Neural progenitor cell (in vitro differentiated cells): ENCODE results near the gene GPX3. TPM values are rescaled to one million over a fixed set of nuclear protein-coding genes. Genes with fewer than 3 reads are reported as not detected.

Experiments used
- DNase-seq: peaks from one replicate; pipeline ENCODE4 v3.0.0-alpha.2; 2016; ENCODE audit warnings: low spot score
- H2AFZ ChIP-seq: fragments of 200-600 bp; sonication (generic); replicated peaks from 2 replicates; pipeline ENCODE4 v1.6.1; 2016; ENCODE audit warnings: antibody characterized with exemption
- H3F3A ChIP-seq: fragments of 200-600 bp; sonication (generic); 2 replicates; pipeline ENCODE4 v1.6.1; 2016; ENCODE audit warnings: antibody characterized with exemption, low read depth
- H3K27ac ChIP-seq: fragments of 200-600 bp; sonication (generic); 2 replicates; pipeline ENCODE4 v1.5.1; 2016; ENCODE audit warnings: mild to moderate bottlenecking
- H3K27me3 ChIP-seq: fragments of 200-600 bp; sonication (generic); 2 replicates; pipeline ENCODE4 v1.6.1; 2016; ENCODE audit warnings: mild to moderate bottlenecking, moderate library complexity
- H3K36me3 ChIP-seq: fragments of 200-600 bp; sonication (generic); 2 replicates; pipeline ENCODE4 v1.5.1; 2016
- H3K4me1 ChIP-seq: fragments of 200-600 bp; sonication (generic); 2 replicates; pipeline ENCODE4 v1.6.1; 2016; ENCODE audit warnings: mixed run types
- H3K4me2 ChIP-seq: fragments of 200-600 bp; sonication (generic); 2 replicates; pipeline ENCODE4 v1.6.1; 2016
- H3K4me3 ChIP-seq: fragments of 200-600 bp; sonication (generic); 2 replicates; pipeline ENCODE4 v1.5.1; 2016
- H3K79me2 ChIP-seq: fragments of 200-600 bp; sonication (generic); 2 replicates; pipeline ENCODE4 v1.6.1; 2016; ENCODE audit warnings: low read depth
- H3K9ac ChIP-seq: fragments of 200-600 bp; sonication (generic); 2 replicates; pipeline ENCODE4 v1.6.1; 2016
- H3K9me3 ChIP-seq: fragments of 200-600 bp; sonication (generic); 2 replicates; pipeline ENCODE4 v1.5.1; 2016; ENCODE audit warnings: low read depth
- H4K20me1 ChIP-seq: fragments of 200-600 bp; sonication (generic); 2 replicates; pipeline ENCODE4 v1.6.1; 2016; ENCODE audit warnings: low read depth
- H3K27ac Mint-ChIP-seq: 3 replicates; pipeline ENCODE4 v1.8.0; 2021; ENCODE audit warnings: mixed read lengths
- H3K27me3 Mint-ChIP-seq: 2 replicates; pipeline ENCODE4 v1.8.0; 2022; ENCODE audit warnings: low read depth, mild to moderate bottlenecking, inconsistent platforms, moderate library complexity, mixed read lengths; ENCODE audit not compliant: insufficient read depth
- H3K36me3 Mint-ChIP-seq: 3 replicates; pipeline ENCODE4 v1.8.0; 2021; ENCODE audit warnings: mixed read lengths
- H3K4me1 Mint-ChIP-seq: 3 replicates; pipeline ENCODE4 v1.8.0; 2021; ENCODE audit warnings: mixed read lengths
- H3K4me3 Mint-ChIP-seq: 3 replicates; pipeline ENCODE4 v1.8.0; 2021; ENCODE audit warnings: mild to moderate bottlenecking, moderate library complexity, mixed read lengths
- H3K9me3 Mint-ChIP-seq: 3 replicates; pipeline ENCODE4 v1.8.0; 2020; ENCODE audit warnings: mixed read lengths
- EZH2 ChIP-seq: fragments of 200-600 bp; sonication (generic); IDR thresholded peaks from 2 replicates; pipeline ENCODE4 v1.6.1; 2017; ENCODE audit warnings: antibody characterized with exemption, mild to moderate bottlenecking, moderate library complexity
- EZH2phosphoT487 ChIP-seq: fragments of 200-600 bp; sonication (generic); IDR thresholded peaks from 2 replicates; pipeline ENCODE4 v1.6.1; 2017; ENCODE audit warnings: antibody characterized with exemption
- total RNA-seq: library from RNA; depleted of rRNA; stranded (reverse); fragments of >200 nt; gene quantifications from 2 replicates; pipeline ENCODE4 v1.2.3, GENCODE V29; 2015; ENCODE audit warnings: low replicate concordance
- TF ChIP-seq, protein P1 (sequence below): fragments of 200-600 bp; sonication (generic); IDR thresholded peaks from 2 replicates; pipeline ENCODE4 v1.5.1; 2017; ENCODE audit warnings: antibody characterized with exemption, mild to moderate bottlenecking

The GPX3 gene
- total RNA-seq, 1 donor from 2014 or later = 17.9 TPM

DNA sequence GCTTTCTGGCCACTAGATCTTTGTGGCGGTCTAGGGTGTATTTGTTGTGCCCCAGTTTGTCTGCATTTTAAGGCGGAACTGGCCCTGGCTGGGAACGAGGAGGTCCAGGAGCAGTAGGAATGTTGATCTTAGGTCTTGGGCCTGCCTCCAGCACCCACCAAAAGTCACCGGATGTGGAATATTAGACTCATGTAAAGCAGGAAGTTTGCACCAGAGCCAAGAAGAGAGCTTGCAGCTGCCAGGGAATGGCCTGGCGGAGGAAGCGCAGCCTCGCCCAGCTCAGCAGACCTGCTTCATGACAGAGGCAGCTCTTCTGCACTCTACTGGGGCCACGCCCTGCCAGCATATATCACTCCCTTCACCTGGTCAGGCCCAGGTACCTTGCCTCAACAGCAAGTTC lies 3.3 kb downstream of the GPX3 start:
- Histone ChIP-seq H3K27me3 (peaks cover 29% of the 10 kb centered on the region), H4K20me1 (no peaks in the 10 kb centered on the region), H3F3A (no peaks in the 10 kb centered on the region), H3K9me3 (no peaks in the 10 kb centered on the region), H3K4me2 (no peak overlapping the region), H3K36me3 (no peaks in the 10 kb centered on the region), H3K9ac (no peak overlapping the region), H3K27ac (no peak overlapping the region), H2AFZ (no peak overlapping the region), H3K79me2 (no peaks in the 10 kb centered on the region), H3K4me3 (no peak overlapping the region), H3K4me1 (no peaks in the 10 kb centered on the region)
- Mint-ChIP-seq H3K4me1 (peaks cover 4% of the 10 kb centered on the region), H3K36me3 (peaks cover 3% of the 10 kb centered on the region), H3K9me3 (no peaks in the 10 kb centered on the region), H3K4me3 (no peak overlapping the region), H3K27me3 (peaks cover 4% of the 10 kb centered on the region), H3K27ac (no peak overlapping the region)
- TF ChIP-seq EZH2phosphoT487 = no peak
- TF ChIP-seq EZH2 = no peak
- DNase-seq = no peak

DNA sequence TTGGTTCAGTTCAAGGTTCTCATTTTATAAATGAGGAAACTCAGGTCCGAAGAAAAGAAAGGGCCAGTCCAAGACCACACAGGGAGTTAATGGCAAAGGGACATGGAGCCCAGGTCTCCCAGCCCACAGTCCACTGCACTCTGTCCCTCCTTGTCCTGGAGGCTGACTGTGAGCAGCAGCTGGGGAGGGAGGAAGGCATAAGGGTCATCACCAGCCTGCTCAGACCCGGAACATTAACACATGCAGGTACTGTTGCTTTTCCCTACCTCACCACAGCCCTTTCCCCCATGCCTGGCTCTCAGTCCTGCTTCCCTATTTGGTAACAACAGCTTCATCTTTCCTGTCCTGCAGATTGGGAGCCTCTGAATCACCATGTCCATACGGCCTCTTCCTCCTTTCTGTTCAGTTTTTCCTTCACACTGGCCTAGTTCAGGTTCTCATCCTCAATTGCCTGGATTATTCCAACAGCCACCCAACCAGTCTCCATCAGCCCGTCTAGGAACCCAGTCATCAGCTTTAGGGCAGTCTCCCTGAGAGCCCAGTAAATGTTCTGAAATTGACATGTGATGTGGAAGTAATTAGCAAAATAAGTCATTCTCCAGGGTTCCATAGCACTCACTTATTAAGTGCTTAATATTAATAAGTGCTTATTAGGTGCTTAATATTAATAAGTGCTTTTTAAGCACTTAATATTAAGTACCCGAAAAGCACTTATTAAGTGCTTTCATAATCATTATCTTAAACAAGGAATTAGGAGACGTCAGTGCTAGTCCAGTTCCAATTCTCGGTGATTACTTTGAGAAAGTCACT lies 4.3 kb downstream of the GPX3 start:
- Mint-ChIP-seq H3K27ac (no peak overlapping the region), H3K27me3 (peaks cover 4% of the 10 kb centered on the region), H3K9me3 (no peaks in the 10 kb centered on the region), H3K36me3 (peaks cover 6% of the 10 kb centered on the region), H3K4me1 (peaks cover 4% of the 10 kb centered on the region), H3K4me3 (no peak overlapping the region)
- Histone ChIP-seq H3K9ac (no peak overlapping the region), H3K4me1 (no peaks in the 10 kb centered on the region), H3K36me3 (no peaks in the 10 kb centered on the region), H3K4me2 (no peak overlapping the region), H3K27me3 (peaks cover 19% of the 10 kb centered on the region), H3K79me2 (no peaks in the 10 kb centered on the region), H3K4me3 (no peak overlapping the region), H3K27ac (no peak overlapping the region), H4K20me1 (no peaks in the 10 kb centered on the region), H3F3A (no peaks in the 10 kb centered on the region), H3K9me3 (no peaks in the 10 kb centered on the region), H2AFZ (no peak overlapping the region)
- DNase-seq = no peak
- TF ChIP-seq, protein P1, sequence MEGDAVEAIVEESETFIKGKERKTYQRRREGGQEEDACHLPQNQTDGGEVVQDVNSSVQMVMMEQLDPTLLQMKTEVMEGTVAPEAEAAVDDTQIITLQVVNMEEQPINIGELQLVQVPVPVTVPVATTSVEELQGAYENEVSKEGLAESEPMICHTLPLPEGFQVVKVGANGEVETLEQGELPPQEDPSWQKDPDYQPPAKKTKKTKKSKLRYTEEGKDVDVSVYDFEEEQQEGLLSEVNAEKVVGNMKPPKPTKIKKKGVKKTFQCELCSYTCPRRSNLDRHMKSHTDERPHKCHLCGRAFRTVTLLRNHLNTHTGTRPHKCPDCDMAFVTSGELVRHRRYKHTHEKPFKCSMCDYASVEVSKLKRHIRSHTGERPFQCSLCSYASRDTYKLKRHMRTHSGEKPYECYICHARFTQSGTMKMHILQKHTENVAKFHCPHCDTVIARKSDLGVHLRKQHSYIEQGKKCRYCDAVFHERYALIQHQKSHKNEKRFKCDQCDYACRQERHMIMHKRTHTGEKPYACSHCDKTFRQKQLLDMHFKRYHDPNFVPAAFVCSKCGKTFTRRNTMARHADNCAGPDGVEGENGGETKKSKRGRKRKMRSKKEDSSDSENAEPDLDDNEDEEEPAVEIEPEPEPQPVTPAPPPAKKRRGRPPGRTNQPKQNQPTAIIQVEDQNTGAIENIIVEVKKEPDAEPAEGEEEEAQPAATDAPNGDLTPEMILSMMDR = no peak
- TF ChIP-seq EZH2phosphoT487 = no peak
- TF ChIP-seq EZH2 = no peak

DNA sequence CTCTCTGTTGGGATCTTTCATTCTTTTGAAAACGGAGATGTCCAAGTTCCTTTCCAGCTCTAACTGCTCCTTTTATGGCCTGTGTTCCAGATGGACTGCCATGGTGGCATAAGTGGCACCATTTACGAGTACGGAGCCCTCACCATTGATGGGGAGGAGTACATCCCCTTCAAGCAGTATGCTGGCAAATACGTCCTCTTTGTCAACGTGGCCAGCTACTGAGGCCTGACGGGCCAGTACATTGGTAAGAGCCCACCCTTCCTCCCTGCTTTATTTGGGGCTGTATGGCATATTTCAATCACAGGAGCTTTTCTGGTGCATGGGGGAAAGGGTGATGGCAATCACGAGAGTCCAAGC lies 4.8 kb downstream of the GPX3 start:
- Mint-ChIP-seq H3K4me1 (peaks cover 4% of the 10 kb centered on the region), H3K4me3 (no peak overlapping the region)
- no peak for DNase-seq

More for the DNA sequence above, 4.8 kb downstream of the GPX3 start:
- no peaks in the 10 kb centered on the region for H4K20me1 ChIP-seq
- peaks cover 4% of the 10 kb centered on the region for H3K27me3 Mint-ChIP-seq
- H3K4me3 ChIP-seq = no peak overlapping the region
- peaks cover 15% of the 10 kb centered on the region for H3K27me3 ChIP-seq
- peaks cover 7% of the 10 kb centered on the region for H3K36me3 Mint-ChIP-seq
- H3K9ac ChIP-seq = no peak overlapping the region
- H3K4me2 ChIP-seq = no peak overlapping the region
- H3K27ac ChIP-seq = no peak overlapping the region
- H3K79me2 ChIP-seq = no peaks in the 10 kb centered on the region
- H3K9me3 Mint-ChIP-seq = no peaks in the 10 kb centered on the region
- no peak overlapping the region for H3K27ac Mint-ChIP-seq
- no peaks in the 10 kb centered on the region for H3F3A ChIP-seq
- no peak for TF ChIP-seq EZH2
- no peak for TF ChIP-seq EZH2phosphoT487
- TF ChIP-seq, protein P1 = no peak
- H3K4me1 ChIP-seq = no peaks in the 10 kb centered on the region
- no peaks in the 10 kb centered on the region for H3K36me3 ChIP-seq
- no peak overlapping the region for H2AFZ ChIP-seq
- no peaks in the 10 kb centered on the region for H3K9me3 ChIP-seq
